ENCODE results near the gene PIK3AP1. TPM values are rescaled to one million over a fixed set of nuclear protein-coding genes. Genes with fewer than 3 reads are reported as not detected.

Gene PIK3AP1
- total RNA-seq, 1 donor from 2014 or later: 0.49 TPM

DNA sequence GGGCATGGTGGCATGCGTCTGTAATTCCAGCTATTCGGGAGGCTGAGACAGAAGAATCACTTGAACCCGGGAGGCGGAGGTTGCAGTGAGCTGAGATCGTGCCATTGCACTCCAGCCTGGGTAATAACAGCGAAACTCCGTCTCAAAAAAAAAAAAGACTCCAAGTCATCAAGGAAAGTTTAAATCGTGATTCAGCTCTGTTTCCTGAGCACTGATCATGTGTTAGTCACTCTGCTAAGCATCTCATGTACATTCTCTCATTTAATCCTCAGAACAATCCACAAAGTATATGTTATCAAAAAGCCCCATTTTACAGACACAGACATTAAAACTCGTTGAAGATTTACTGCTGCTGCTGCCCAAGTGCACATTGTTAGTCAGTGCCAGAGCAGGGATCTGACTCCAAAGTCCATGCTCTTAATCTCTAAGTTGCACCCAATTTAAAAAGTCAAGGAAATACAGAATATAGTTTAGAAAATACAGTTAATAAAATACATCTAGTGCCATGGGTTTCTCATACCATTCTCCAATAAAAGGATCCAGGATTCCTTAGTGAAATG lies 6.2 kb downstream of the PIK3AP1 start:
- H3K4me1 Mint-ChIP-seq (ENCODE audit: low read depth, unreplicated experiment): no peaks in the 10 kb centered on the region
- H3K9me3 Mint-ChIP-seq (ENCODE audit: unreplicated experiment): no peaks in the 10 kb centered on the region
- H3K27ac Mint-ChIP-seq (ENCODE audit: unreplicated experiment): no peak overlapping the region
- H3K4me3 Mint-ChIP-seq (ENCODE audit: unreplicated experiment): no peak overlapping the region
- peaks cover 2% of the 10 kb centered on the region for H3K27me3 Mint-ChIP-seq (ENCODE audit: unreplicated experiment)
- TF ChIP-seq CTCF (IDR thresholded peaks at IDR 0.05; ENCODE audit: partially characterized antibody, unreplicated experiment): no peak
- DNase-seq: no peak
- peaks cover 5% of the 10 kb centered on the region for H3K36me3 Mint-ChIP-seq (ENCODE audit: unreplicated experiment)

DNA sequence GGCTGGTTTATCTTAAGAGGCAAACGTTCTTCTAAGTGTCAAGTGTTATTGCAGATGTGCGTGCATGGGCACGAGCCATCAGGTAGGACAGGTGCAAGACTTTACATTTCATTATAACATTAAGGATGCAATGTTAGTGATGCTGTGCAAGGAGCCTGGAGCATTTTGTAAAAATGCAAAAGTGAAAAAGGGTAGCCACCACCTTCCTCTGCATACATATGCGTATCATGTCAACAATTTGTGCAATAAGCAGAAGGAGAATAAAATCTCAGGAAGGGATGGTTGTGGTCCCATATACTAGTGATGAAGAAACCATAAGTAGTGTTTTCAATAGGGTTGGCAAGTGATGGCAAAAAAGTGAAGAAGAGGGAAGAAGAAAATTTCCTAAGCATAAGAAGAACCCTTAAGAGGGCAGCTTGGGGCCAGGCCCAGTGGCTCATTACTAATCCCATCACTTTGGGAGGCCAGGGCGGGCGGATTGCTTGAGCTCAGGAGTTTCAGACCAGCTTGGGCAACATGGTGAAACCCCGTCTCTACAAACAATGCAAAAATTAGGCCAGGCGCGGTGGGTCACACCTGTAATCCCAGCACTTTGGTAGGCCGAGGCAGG lies 7.5 kb downstream of the PIK3AP1 start:
- no peaks in the 10 kb centered on the region for H3K36me3 Mint-ChIP-seq (ENCODE audit: unreplicated experiment)
- H3K27me3 Mint-ChIP-seq (ENCODE audit: unreplicated experiment): peaks cover 2% of the 10 kb centered on the region
- H3K4me1 Mint-ChIP-seq (ENCODE audit: low read depth, unreplicated experiment): no peaks in the 10 kb centered on the region
- no peak overlapping the region for H3K27ac Mint-ChIP-seq (ENCODE audit: unreplicated experiment)
- no peak for TF ChIP-seq CTCF (IDR thresholded peaks at IDR 0.05; ENCODE audit: partially characterized antibody, unreplicated experiment)
- H3K9me3 Mint-ChIP-seq (ENCODE audit: unreplicated experiment): no peaks in the 10 kb centered on the region
- H3K4me3 Mint-ChIP-seq (ENCODE audit: unreplicated experiment): no peak overlapping the region
- DNase-seq: no peak

GRCh38 chr10:96711048-96711728 lies 9.1 kb downstream of the PIK3AP1 start:
- Mint-ChIP-seq H3K27ac (ENCODE audit: unreplicated experiment) (no peak overlapping the region), H3K4me1 (ENCODE audit: low read depth, unreplicated experiment) (no peaks in the 10 kb centered on the region), H3K27me3 (ENCODE audit: unreplicated experiment) (peaks cover 2% of the 10 kb centered on the region), H3K9me3 (ENCODE audit: unreplicated experiment) (no peaks in the 10 kb centered on the region), H3K36me3 (ENCODE audit: unreplicated experiment) (no peaks in the 10 kb centered on the region), H3K4me3 (ENCODE audit: unreplicated experiment) (no peak overlapping the region)
- DNase-seq: no peak
- TF ChIP-seq CTCF (IDR thresholded peaks at IDR 0.05; ENCODE audit: partially characterized antibody, unreplicated experiment): no peak

GRCh38 chr10:96709525-96709924 lies 10.8 kb downstream of the PIK3AP1 start:
- no peak for DNase-seq
- Mint-ChIP-seq H3K4me3 (ENCODE audit: unreplicated experiment) (no peak overlapping the region), H3K36me3 (ENCODE audit: unreplicated experiment) (no peaks in the 10 kb centered on the region), H3K27me3 (ENCODE audit: unreplicated experiment) (peaks cover 2% of the 10 kb centered on the region), H3K9me3 (ENCODE audit: unreplicated experiment) (no peaks in the 10 kb centered on the region), H3K4me1 (ENCODE audit: low read depth, unreplicated experiment) (no peaks in the 10 kb centered on the region), H3K27ac (ENCODE audit: unreplicated experiment) (no peak overlapping the region)
- TF ChIP-seq CTCF (IDR thresholded peaks at IDR 0.05; ENCODE audit: partially characterized antibody, unreplicated experiment): no peak

GRCh38 chr10:96708996-96709395 lies 11.3 kb downstream of the PIK3AP1 start:
- Mint-ChIP-seq H3K9me3 (ENCODE audit: unreplicated experiment) (no peaks in the 10 kb centered on the region), H3K4me1 (ENCODE audit: low read depth, unreplicated experiment) (no peaks in the 10 kb centered on the region), H3K4me3 (ENCODE audit: unreplicated experiment) (no peak overlapping the region), H3K36me3 (ENCODE audit: unreplicated experiment) (no peaks in the 10 kb centered on the region), H3K27ac (ENCODE audit: unreplicated experiment) (no peak overlapping the region), H3K27me3 (ENCODE audit: unreplicated experiment) (peaks cover 2% of the 10 kb centered on the region)
- TF ChIP-seq CTCF (IDR thresholded peaks at IDR 0.05; ENCODE audit: partially characterized antibody, unreplicated experiment): no peak
- no peak for DNase-seq

Measured in glutamatergic neuron (in vitro differentiated cells).